Measurements from ENCODE around the gene BICD2.

Gene BICD2

DNA sequence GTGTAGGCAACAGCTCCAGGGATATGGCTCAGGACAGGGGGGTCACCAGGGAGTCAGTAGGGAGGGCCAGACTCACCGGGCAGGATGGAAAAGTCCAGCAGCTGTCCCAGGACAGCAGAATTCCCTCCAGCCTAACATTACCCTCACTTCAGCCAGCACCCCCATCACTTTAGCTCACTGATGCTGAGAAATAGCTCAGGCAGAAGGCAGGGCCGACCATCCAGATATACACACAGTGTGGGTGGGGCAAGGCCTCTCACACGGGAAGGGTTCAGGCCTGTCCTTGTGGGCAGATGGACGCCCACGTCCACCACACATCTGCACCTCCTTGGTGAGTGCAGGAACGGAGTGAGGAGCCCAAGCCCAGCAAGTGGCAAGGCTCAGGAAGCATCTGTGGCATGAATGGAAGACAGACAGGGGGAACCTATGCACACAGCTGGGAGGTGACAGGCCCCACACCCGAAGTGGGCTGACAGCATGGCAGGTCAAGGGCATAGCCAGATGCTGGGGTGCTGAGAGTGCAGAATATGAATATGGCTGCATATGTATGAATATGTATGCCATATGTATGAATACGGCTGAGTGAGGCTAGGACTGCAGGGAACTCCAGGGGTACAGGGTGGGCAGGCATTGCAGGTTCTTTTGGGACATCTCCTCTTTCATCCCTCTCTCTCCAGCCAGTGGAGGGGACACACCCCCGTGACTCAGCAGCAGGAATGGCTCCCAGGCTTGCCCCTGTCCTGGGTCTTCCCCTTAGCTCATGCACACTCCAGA is 17.0 kb downstream of the BICD2 start:
- DNase-seq, result no peak

DNA sequence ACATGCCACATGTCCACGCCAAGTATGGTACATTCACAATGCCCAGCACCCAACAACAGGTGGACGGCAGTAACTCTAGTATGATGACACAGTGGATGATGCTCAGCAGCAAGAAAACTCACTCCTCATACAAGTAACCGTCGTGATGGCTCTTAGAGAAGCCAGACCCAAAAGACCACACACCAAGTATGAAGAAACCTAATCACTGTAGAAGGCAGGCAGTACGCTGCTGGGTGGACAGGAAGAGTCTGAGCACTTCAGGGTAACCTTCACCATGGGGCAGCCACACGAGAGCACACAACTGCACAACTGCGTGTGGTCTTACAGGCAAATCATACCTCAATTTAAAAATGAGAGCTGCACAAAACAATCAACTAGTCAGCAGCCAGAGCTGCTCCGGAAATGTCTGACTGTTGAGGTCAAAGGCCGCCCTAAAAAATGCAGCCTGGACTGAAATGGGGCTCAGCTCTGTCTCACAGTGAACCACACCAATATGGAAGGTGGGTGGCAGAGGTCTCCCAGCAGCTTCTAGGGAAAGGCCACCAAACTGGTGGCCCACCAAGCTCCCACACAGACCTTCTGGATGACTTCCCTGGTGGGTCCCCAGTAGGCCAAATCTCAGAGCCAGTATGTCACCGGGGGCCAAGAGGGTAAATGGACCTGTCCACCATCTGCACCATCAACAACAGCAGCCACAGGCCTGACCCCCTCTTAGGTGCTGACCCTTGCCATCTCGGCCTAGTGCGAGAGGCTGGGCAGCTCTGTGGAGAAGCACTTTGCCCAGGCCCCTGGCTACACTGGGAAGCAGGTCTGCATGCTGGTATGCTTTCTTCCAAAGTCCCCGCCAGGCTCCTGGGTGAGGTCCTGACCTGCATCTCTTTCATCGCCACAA is 17.8 kb downstream of the BICD2 start:
- no peak for DNase-seq

- no peak for DNase-seq
Measured at GRCh38 chr9:92745881-92746280, 18.8 kb downstream of the BICD2 start.

- DNase-seq, result no peak
Measured at GRCh38 chr9:92745331-92745730, 19.3 kb downstream of the BICD2 start.

- no peak for DNase-seq
Measured at GRCh38 chr9:92740969-92741368, 23.7 kb downstream of the BICD2 start.

GRCh38 chr9:92740446-92740961 is 24.1 kb downstream of the BICD2 start:
- DNase-seq, result peak; percentile 8

DNA sequence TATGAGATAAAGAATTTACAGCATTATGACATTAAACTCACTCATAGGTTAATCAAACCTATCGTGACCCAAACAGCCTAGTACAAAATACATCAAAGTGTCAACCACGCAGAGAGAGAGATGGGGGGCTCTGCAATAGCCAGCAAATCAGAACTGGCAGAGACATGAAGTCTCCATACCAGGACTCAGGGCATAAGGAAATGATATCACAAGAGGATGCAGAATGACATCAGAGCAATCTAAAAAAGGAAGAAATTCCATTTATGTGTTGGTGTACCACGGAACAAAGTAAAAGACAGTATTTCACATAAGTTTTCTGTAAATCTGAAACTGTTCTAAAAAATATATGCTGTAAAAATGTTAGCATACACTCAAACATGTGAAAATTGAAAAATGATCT is 24.6 kb downstream of the BICD2 start:
- no peak for DNase-seq

DNA sequence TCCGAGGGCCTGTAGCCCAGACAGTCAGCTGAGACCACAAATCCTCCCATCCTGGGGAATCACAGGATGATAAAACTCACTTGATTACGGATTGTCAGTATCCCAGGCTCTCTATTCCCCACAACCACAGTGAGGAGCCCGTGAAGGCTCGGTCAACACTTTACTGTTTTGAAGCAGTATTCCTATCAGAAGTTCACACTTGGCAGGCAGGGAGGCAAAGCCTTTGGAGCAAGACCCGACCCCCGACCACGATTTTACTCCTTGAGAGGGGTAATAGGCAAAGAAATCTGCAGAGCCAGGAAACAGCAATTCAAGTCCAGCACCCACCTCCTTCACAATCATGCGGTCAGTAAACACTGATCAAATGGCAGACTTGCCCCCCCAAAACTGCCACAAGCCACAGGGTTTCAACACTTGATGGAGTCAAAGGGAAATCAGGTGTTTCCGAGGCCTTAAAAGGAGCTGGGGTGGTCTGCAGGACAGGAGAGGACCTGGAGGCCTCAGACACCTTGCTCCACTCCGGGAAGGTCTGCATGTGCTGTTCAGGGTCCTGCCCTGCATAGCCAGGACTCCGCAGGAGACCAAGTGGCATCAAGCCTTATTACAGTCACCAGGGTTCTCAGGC is 25.2 kb downstream of the BICD2 start:
- DNase-seq, result no peak

DNA sequence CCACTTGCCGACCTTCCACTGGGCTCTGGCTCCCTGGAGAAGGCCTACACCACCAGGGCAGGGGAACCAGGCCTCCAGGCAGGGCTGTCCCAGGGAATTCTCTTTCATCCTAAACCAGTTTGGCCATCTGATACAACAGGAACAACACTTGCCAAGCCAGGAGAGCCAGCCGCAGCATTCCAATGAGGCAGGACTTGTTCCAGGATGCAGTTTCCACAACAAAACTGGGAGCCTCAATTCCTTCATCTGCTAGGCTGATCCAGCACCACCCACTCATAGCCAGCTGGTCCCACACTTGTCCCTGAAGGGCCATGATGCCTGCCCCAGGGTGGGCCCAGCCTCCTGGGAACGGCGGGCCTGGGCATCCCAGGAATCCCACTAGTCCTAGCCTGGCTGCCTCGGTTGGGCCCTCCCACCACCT is 26.0 kb downstream of the BICD2 start:
- DNase-seq, result no peak

- DNase-seq, result no peak
Measured at GRCh38 chr9:92737611-92738299, 26.9 kb downstream of the BICD2 start.

DNA sequence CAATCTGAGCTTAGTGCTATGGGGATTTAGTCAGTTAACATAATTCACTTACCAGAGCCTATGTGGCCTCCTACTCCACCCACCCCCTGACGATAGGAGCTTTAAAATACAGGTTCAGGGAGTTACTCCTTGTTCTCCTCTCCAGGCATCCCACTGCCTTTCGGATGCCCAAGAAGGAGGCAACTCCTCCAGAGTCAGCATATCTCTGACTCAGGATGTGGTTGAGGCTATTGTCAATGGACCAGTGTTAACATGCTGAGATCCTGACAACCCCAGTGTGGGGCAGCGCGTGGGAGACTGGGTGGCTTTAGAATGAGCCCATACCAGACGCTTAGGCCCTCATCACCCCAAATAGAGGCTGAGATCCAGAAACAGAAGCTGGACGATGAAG is 27.4 kb downstream of the BICD2 start:
- no peak for DNase-seq

GRCh38 chr9:92736563-92737215 is 27.9 kb downstream of the BICD2 start:
- no peak for DNase-seq

- no peak for DNase-seq
Measured at GRCh38 chr9:92735636-92736562, 28.7 kb downstream of the BICD2 start.

- no peak for DNase-seq
Measured at GRCh38 chr9:92734931-92735635, 29.6 kb downstream of the BICD2 start.

DNA sequence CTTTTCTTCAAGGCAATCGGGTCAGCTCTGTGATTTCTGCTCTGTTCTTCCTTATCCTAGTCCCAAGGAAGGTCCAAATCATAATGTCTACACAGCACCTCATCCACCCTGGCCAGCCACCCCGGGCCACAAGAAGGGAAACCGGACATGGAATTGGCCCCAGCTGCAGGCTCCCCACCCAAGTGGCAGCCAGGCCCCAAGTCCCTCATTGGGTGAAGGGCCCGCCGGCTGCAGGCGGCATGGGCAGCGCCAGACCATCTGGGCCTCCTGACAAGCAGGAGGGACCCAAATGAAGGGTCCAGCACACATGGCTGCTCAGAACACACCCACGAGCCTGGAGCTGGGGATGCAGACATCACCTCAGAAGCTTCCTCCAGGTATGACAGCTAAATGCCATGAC is 33.7 kb downstream of the BICD2 start:
- DNase-seq, result no peak

DNA sequence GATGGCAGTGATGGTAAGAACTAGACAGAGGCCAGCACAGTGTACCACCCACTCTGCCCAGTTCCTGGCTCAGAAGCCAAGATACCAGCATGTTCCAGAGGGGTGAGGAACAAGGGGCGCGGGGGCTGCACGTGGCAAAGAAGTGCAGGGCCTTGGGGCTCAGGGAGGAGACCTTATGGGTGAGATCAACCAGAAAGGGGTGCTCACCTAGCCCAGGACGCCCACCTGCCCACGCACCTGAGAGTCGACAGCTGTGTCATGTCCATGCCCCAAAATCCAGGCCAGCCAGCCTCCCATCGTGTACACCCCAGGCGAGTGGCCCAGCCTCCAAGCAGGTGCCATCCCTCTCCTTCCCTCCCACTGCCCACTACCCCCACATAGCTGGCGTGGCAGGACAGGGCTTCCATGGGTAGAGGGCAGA is 34.9 kb downstream of the BICD2 start:
- no peak for DNase-seq

DNA sequence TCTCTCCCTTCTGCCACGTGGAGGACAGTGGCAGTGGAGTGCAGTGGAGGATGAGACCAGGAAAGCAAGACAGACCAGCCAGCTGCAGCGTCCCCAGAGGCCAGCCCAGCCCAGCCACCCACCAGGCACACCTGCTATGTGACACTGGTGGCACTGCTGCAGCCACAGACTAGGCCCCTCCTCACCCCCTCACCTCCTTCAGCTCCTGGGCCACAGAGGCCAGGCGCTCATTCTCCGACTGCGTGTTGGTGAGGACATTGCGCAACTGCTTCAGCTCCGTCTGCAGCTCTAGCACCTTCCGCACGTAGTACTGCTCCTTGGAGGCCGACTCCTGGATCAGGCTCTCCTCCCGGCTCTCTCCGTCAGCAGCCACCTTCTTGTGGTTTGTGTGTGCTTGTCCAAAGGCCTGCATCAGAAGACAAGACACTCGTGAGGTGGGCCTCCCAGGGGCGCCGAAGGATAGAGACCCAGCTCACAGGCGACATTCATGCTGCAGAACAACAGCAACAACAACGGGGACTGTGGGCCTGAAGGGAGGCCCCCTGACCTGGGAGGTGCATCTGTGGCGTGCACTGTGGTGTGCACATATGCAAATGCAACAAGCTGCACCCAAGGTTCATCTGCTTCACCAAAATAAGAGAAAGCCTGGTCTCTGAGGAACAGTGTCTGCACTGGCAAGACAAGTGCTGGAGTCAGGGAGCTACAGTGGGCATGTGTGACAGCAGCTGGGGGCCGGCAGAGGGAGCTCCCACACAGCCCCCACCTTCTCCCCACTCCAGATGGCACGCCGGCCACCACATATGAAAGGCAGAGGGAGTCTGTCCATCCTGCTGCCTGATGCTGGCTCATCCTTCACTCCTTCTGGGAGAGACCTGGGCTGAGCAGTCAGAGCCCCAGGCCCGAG is 35.5 kb downstream of the BICD2 start:
- DNase-seq, result no peak

DNA sequence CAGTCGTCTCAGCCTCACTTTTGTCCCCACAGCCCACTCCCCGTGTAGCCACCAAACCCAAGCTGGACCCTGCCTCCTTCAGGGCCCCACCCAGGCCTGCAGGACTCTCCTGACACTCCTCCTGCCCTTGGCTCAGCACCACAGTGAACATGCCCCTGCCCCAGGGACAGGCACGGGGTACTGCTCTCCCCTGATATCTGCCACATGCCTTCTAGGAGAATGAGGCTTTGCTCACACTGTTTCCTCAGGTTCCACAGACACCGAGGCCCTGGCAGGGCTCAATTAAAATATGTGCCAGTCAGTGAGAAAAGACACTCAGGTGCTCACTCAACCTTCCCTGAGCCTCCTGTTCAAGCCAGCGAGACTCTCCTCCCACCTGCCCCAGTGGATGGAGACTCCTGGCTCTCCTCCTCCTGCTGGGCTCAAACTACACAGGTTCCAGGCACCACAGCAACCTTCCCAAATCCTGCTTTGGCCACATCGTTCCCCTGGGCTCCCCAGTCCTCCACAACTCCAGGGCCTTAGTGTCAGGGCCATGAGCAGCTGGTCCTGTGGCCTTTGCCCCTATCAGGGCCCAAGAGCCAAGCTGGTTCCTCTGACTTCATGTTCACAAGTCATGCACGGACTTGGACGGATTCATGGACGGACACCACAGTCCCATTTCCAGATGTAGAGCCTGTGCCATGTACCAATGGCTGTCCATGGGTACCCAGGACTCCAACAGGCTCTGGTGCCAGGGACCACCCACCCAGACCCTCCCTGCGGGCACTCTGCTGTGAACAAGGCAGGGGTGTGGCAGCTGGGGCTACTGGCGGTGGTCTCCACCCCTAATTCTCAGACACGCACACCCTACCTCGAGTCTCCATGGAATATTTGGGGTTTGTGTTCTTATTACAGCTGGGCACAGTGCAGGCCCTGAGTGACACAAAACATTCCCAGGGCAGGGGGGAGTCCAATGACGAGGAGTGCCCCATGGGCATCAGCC is 36.6 kb downstream of the BICD2 start:
- DNase-seq, result no peak
